ENCODE data around the gene CCDC142.
"Not testable (repeated sequence)": the region's sequence is repeated elsewhere in the genome, so short reads cannot be mapped to it uniquely, and the experiment has no call there.

The CCDC142 gene

DNA sequence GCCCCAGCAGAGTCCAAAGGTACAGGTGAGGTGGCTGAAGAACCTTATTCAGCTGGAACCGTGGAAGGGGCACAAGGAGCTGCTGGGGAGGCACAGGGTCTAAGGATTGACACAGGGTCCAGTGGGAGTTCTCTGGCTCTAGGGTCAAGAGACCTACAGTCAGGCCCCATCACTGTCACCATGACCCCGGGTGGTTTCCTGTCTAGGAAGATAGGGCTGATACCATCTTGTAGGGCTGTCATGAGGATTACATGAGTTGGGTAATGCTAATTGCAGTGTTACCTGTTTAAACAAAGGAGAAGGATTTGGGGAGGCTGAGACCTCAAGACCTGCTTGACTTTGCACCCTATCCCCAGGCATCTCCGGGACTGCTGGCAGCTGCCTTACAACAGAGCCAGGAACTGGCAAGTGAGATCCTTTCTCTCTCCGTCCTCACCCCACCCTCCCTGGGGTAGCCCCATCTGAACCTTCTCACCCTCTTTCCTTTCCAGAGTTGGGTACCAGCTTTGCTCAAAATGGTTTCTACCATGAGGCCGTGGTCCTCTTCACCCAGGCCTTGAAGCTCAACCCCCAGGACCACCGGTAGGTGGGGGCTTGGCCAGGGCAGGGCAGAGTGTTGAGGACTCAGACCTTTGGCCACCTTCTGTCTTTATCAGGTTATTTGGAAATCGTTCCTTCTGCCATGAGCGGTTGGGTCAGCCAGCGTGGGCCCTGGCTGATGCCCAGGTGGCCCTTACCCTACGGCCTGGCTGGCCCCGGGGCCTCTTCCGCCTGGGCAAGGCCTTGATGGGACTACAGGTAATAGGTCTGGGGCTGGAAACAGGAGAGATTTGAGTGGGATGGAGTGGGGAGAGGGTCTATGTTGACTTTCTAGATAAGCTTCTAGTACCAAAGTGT, 9.1 kb upstream of the CCDC142 start:
- Histone ChIP-seq H3K9me3 (ENCODE audit: severe bottlenecking) (no peaks in the 10 kb centered on the region), H3K27me3 (ENCODE audit: insufficient read depth, poor library complexity, severe bottlenecking) (no peaks in the 10 kb centered on the region), H3K27ac (ENCODE audit: poor library complexity, severe bottlenecking) (no peak overlapping the region), H3K4me1 (ENCODE audit: insufficient read depth, poor library complexity, severe bottlenecking) (peaks cover 2% of the 10 kb centered on the region), H3K4me3 (ENCODE audit: severe bottlenecking) (no peak overlapping the region), H3K36me3 (ENCODE audit: low read depth) (peaks cover 50% of the 10 kb centered on the region)
- DNase-seq (ENCODE audit: low spot score) = no peak
- TF ChIP-seq, protein P1, sequence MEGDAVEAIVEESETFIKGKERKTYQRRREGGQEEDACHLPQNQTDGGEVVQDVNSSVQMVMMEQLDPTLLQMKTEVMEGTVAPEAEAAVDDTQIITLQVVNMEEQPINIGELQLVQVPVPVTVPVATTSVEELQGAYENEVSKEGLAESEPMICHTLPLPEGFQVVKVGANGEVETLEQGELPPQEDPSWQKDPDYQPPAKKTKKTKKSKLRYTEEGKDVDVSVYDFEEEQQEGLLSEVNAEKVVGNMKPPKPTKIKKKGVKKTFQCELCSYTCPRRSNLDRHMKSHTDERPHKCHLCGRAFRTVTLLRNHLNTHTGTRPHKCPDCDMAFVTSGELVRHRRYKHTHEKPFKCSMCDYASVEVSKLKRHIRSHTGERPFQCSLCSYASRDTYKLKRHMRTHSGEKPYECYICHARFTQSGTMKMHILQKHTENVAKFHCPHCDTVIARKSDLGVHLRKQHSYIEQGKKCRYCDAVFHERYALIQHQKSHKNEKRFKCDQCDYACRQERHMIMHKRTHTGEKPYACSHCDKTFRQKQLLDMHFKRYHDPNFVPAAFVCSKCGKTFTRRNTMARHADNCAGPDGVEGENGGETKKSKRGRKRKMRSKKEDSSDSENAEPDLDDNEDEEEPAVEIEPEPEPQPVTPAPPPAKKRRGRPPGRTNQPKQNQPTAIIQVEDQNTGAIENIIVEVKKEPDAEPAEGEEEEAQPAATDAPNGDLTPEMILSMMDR (IDR thresholded peaks at IDR 0.05; ENCODE audit: poor library complexity, severe bottlenecking) = no peak
- no peak for ATAC-seq (ENCODE audit: low read depth)

DNA sequence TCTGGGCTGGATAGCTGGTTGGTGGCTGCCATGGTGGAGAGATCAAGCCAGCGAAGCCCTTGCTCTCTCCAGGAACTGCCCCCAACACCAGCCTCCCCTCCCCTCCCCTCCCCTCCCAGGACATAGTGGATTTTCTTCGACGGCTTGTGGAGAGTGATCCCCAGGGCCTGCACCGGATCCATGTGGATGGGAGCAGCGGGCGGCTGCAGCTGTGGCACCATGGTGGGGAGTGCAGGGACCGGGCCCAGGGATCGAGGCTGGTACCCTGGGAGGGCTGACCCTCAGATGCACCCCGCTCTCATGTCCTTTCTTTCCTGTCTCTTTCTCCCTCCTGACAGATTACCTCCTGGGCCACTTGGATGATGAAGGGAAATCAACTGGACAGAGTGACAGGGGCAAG, 7.1 kb upstream of the CCDC142 start:
- Histone ChIP-seq H3K36me3 (ENCODE audit: low read depth) (peaks cover 61% of the 10 kb centered on the region), H3K27ac (ENCODE audit: poor library complexity, severe bottlenecking) (no peak overlapping the region), H3K4me1 (ENCODE audit: insufficient read depth, poor library complexity, severe bottlenecking) (peaks cover 2% of the 10 kb centered on the region), H3K27me3 (ENCODE audit: insufficient read depth, poor library complexity, severe bottlenecking) (no peaks in the 10 kb centered on the region), H3K9me3 (ENCODE audit: severe bottlenecking) (no peaks in the 10 kb centered on the region), H3K4me3 (ENCODE audit: severe bottlenecking) (no peak overlapping the region)
- ATAC-seq (ENCODE audit: low read depth) (no peak), DNase-seq (ENCODE audit: low spot score) (no peak)
- TF ChIP-seq, protein P1 (IDR thresholded peaks at IDR 0.05; ENCODE audit: poor library complexity, severe bottlenecking) = no peak

DNA sequence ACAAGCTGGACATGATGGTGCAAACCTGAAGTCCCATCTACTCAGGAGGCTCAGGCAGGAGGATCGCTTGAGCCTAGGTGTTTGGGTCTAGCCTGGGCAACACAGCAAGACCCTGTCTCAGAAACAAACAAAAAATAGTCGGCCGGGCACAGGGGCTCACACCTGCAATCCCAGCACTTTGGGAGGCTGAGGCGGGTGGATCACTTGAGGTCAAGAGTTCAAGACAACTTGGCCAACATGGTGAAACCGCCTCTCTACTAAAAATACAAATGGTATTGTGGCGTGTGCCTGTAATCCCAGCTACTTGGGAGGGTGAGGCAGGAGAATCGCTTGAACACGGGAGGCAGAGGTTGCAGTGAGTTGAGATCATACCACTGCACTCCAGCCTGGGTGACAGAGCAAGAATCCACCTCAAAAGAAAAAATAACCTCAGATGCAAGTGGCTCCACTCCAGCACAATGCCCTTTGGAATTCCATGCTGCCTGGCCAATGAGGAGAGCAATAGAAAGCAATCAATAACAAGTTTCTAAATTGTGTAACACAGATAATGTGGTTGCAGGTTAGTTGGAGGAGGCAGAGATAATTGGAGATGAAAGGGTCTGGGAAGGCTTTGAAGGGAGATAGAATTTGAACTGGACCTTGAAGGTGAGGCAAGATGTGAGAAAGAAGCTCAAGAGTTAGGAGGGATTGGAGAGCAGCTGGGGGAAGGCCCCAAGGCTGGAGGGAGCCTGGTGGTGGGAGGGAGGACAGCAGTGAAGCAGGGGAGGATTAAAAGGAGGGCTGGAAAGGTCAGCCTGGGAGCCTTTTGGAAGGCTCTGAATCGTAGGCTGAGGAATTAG, 6.1 kb upstream of the CCDC142 start:
- Histone ChIP-seq H3K36me3 (ENCODE audit: low read depth) (peaks cover 61% of the 10 kb centered on the region), H3K4me1 (ENCODE audit: insufficient read depth, poor library complexity, severe bottlenecking) (peaks cover 2% of the 10 kb centered on the region), H3K9me3 (ENCODE audit: severe bottlenecking) (no peaks in the 10 kb centered on the region), H3K27ac (ENCODE audit: poor library complexity, severe bottlenecking) (no peak overlapping the region), H3K27me3 (ENCODE audit: insufficient read depth, poor library complexity, severe bottlenecking) (no peaks in the 10 kb centered on the region), H3K4me3 (ENCODE audit: severe bottlenecking) (no peak overlapping the region)
- TF ChIP-seq, protein P1 (IDR thresholded peaks at IDR 0.05; ENCODE audit: poor library complexity, severe bottlenecking) = no peak
- ATAC-seq (ENCODE audit: low read depth) = no peak; the same call in 2 of the 3 replicates
- DNase-seq (ENCODE audit: low spot score) = no peak

DNA sequence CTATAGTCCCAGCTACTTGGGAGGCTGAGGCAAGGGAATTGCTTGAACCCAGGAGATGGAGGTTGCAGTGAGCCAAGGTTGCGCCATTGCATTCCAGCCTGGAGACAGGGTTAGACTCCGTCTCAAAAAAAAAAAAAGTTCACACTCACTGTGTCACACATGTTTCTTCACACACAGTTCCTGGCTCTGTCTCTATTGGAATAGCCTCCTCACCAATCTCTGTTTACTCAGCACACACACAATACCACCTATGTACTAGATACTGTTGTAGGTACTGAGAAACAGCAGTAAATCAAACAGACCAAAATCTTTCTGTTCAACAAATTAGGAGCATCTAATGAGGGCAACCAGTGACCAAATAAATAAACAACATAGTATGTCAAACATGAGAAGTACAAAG, 3.3 kb upstream of the CCDC142 start:
- no peak overlapping the region for H3K27ac ChIP-seq (ENCODE audit: poor library complexity, severe bottlenecking)
- H3K36me3 ChIP-seq (ENCODE audit: low read depth) = peaks cover 42% of the 10 kb centered on the region
- no peaks in the 10 kb centered on the region for H3K9me3 ChIP-seq (ENCODE audit: severe bottlenecking)
- no peaks in the 10 kb centered on the region for H3K27me3 ChIP-seq (ENCODE audit: insufficient read depth, poor library complexity, severe bottlenecking)
- peaks cover 2% of the 10 kb centered on the region for H3K4me1 ChIP-seq (ENCODE audit: insufficient read depth, poor library complexity, severe bottlenecking)
- ATAC-seq (ENCODE audit: low read depth) (no peak), DNase-seq (ENCODE audit: low spot score) (no peak)
- no peak overlapping the region for H3K4me3 ChIP-seq (ENCODE audit: severe bottlenecking)
- TF ChIP-seq, protein P1 (IDR thresholded peaks at IDR 0.05; ENCODE audit: poor library complexity, severe bottlenecking) = no peak

DNA sequence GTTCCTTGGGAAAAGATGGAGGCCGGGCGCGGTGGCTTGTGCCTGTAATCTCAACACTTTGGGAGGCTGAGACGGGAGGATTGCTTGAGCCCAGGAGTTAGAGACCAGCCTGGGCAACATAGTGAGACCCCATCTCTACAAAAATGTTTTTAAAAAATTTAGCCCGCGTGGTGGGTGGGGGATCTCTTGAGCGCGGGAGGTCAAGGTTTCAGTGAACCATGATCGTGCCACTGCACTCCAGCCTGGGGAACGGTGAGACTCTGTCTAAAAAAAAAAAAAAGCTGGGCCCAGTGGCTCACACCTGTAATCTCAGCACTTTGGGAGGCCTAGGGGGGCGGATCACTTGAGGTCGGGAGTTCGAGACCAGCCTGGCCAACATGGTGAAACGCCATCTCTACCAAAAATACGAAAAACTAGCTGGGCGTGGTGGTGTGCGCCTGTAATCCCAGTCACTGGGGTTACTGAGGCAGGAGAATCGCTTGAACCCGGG, 922 bp upstream of the CCDC142 start:
- H3K27ac ChIP-seq (ENCODE audit: poor library complexity, severe bottlenecking) = peak overlapping the region; percentile 54
- H3K27me3 ChIP-seq (ENCODE audit: insufficient read depth, poor library complexity, severe bottlenecking) = not testable (repeated sequence)
- peaks cover 43% of the 10 kb centered on the region for H3K36me3 ChIP-seq (ENCODE audit: low read depth)

More for the DNA sequence above, 922 bp upstream of the CCDC142 start:
- H3K4me3 ChIP-seq (ENCODE audit: severe bottlenecking) = peak overlapping the region; percentile 67
- not testable (repeated sequence) for H3K4me1 ChIP-seq (ENCODE audit: insufficient read depth, poor library complexity, severe bottlenecking); H3K9me3 ChIP-seq (ENCODE audit: severe bottlenecking); ATAC-seq (ENCODE audit: low read depth); DNase-seq (ENCODE audit: low spot score)
